ENCODE measurements around the gene PTPRN2. TPM values are rescaled to one million over a fixed set of nuclear protein-coding genes. Genes with fewer than 3 reads are reported as not detected.
"Not testable (repeated sequence)": the region's sequence is repeated elsewhere in the genome, so short reads cannot be mapped to it uniquely, and the experiment has no call there.

Gene PTPRN2
- total and polyA plus RNA-seq, 2 donors from 2014 or later: 4.8 to 6.2 TPM

GRCh38 chr7:158048569-158048968 is 539.1 kb downstream of the PTPRN2 start:
- Histone ChIP-seq H3K4me3 (ENCODE audit: low read length in 3 of 3) (peak overlapping the region in 1 of 3 donors; percentile 12), H3K36me3 (ENCODE audit: control insufficient read depth in 2 of 3, insufficient read depth in 3 of 3, low read length in 3 of 3) (peaks cover 0 to 3% (median 0%) of the 10 kb centered on the region in 3 donors), H3K9ac (ENCODE audit: low read length in 3 of 3) (no peak overlapping the region), H3K27me3 (ENCODE audit: control insufficient read depth, insufficient read depth, low read length) (no peaks in the 10 kb centered on the region), H3K9me3 (ENCODE audit: control insufficient read depth in 2 of 3, insufficient read depth in 1 of 3, low read length in 3 of 3) (no peaks in the 10 kb centered on the region), H3K4me1 (ENCODE audit: control insufficient read depth in 2 of 3, insufficient read depth in 2 of 3, low read depth in 1 of 3, low read length in 3 of 3) (no peaks in the 10 kb centered on the region), H3K27ac (ENCODE audit: low read depth in 2 of 2, low read length in 2 of 2) (no peak overlapping the region)
- intact Hi-C loops (cut with DNase I): no loop called here
- FAIRE-seq (no peak), DNase-seq (no peak)
- no peak for TF ChIP-seq CTCF (IDR thresholded peaks at IDR 0.05; ENCODE audit: borderline replicate concordance, extremely low read depth, insufficient read depth)

GRCh38 chr7:158047391-158048059 is 540.1 kb downstream of the PTPRN2 start:
- FAIRE-seq: no peak
- intact Hi-C loops (cut with DNase I): no loop called here
- no peak for DNase-seq

GRCh38 chr7:158046246-158046645 is 541.4 kb downstream of the PTPRN2 start:
- H3K4me3 ChIP-seq (ENCODE audit: low read length in 3 of 3); DNase-seq; H3K9me3 ChIP-seq (ENCODE audit: control insufficient read depth in 2 of 3, insufficient read depth in 1 of 3, low read length in 3 of 3); H3K27me3 ChIP-seq (ENCODE audit: control insufficient read depth, insufficient read depth, low read length); H3K27ac ChIP-seq (ENCODE audit: low read depth in 2 of 2, low read length in 2 of 2); H3K4me1 ChIP-seq (ENCODE audit: control insufficient read depth in 2 of 3, insufficient read depth in 2 of 3, low read depth in 1 of 3, low read length in 3 of 3); FAIRE-seq; intact Hi-C loops (cut with DNase I); H3K9ac ChIP-seq (ENCODE audit: low read length in 3 of 3); H3K36me3 ChIP-seq (ENCODE audit: control insufficient read depth in 2 of 3, insufficient read depth in 3 of 3, low read length in 3 of 3): not testable (repeated sequence)

More at GRCh38 chr7:158047391-158048059, 540.1 kb downstream of the PTPRN2 start:
- H3K27ac ChIP-seq (ENCODE audit: low read depth in 2 of 2, low read length in 2 of 2): no peak overlapping the region
- H3K9ac ChIP-seq (ENCODE audit: low read length in 3 of 3): no peak overlapping the region
- H3K27me3 ChIP-seq (ENCODE audit: control insufficient read depth, insufficient read depth, low read length): no peaks in the 10 kb centered on the region
- no peak overlapping the region for H3K4me3 ChIP-seq (ENCODE audit: low read length in 3 of 3)
- H3K36me3 ChIP-seq (ENCODE audit: control insufficient read depth in 2 of 3, insufficient read depth in 3 of 3, low read length in 3 of 3): peaks cover 0 to 3% (median 0%) of the 10 kb centered on the region in 3 donors
- no peaks in the 10 kb centered on the region for H3K9me3 ChIP-seq (ENCODE audit: control insufficient read depth in 2 of 3, insufficient read depth in 1 of 3, low read length in 3 of 3)
- no peaks in the 10 kb centered on the region for H3K4me1 ChIP-seq (ENCODE audit: control insufficient read depth in 2 of 3, insufficient read depth in 2 of 3, low read depth in 1 of 3, low read length in 3 of 3)
- no peak for TF ChIP-seq CTCF (IDR thresholded peaks at IDR 0.05; ENCODE audit: borderline replicate concordance, extremely low read depth, insufficient read depth)

- no peaks in the 10 kb centered on the region for H3K4me1 ChIP-seq (ENCODE audit: control insufficient read depth in 2 of 3, insufficient read depth in 2 of 3, low read depth in 1 of 3, low read length in 3 of 3)
- H3K9me3 ChIP-seq (ENCODE audit: control insufficient read depth in 2 of 3, insufficient read depth in 1 of 3, low read length in 3 of 3): peaks cover 0 to 5% (median 1%) of the 10 kb centered on the region in 3 donors
- H3K9ac ChIP-seq (ENCODE audit: low read length in 3 of 3): no peak overlapping the region
- TF ChIP-seq CTCF (IDR thresholded peaks at IDR 0.05; ENCODE audit: borderline replicate concordance, extremely low read depth, insufficient read depth): no peak
- H3K27me3 ChIP-seq (ENCODE audit: control insufficient read depth, insufficient read depth, low read length): no peaks in the 10 kb centered on the region
- no peak overlapping the region for H3K4me3 ChIP-seq (ENCODE audit: low read length in 3 of 3)
- H3K27ac ChIP-seq (ENCODE audit: low read depth in 2 of 2, low read length in 2 of 2): no peak overlapping the region
- intact Hi-C loops (cut with DNase I): no loop called here
- peaks cover 0 to 3% (median 0%) of the 10 kb centered on the region in 3 donors for H3K36me3 ChIP-seq (ENCODE audit: control insufficient read depth in 2 of 3, insufficient read depth in 3 of 3, low read length in 3 of 3)
- FAIRE-seq (no peak), DNase-seq (no peak)
Measured at GRCh38 chr7:158044482-158044823, 543.2 kb downstream of the PTPRN2 start.

All from kidney (tissue), 14 donors.